Mucosa of stomach (tissue), 1 donor: ENCODE results near the gene SRMS.

Source experiments
- H3K27me3 ChIP-seq: one replicate; pipeline ENCODE4 v1.7.0; 2013; ENCODE audit warnings: mild to moderate bottlenecking, low read length; ENCODE audit not compliant: control insufficient read depth, insufficient read depth
- H3K36me3 ChIP-seq: one replicate; pipeline ENCODE4 v1.7.0; 2013; ENCODE audit warnings: low read length; ENCODE audit not compliant: control insufficient read depth, insufficient read depth
- H3K4me1 ChIP-seq: one replicate; pipeline ENCODE4 v1.7.0; 2013; ENCODE audit warnings: mild to moderate bottlenecking, low read length; ENCODE audit not compliant: control insufficient read depth, insufficient read depth
- H3K4me3 ChIP-seq: one replicate; pipeline ENCODE4 v1.7.0; 2013; ENCODE audit warnings: low read length
- H3K9ac ChIP-seq: one replicate; pipeline ENCODE4 v1.7.0; 2013; ENCODE audit warnings: mild to moderate bottlenecking, low read length, moderate library complexity
- H3K9me3 ChIP-seq: one replicate; pipeline ENCODE4 v1.7.0; 2013; ENCODE audit warnings: mild to moderate bottlenecking, low read length, moderate library complexity; ENCODE audit not compliant: control insufficient read depth
- donor health status: Pancreatic carcinoma.

Gene SRMS

GRCh38 chr20:63587776-63588591 is 40.4 kb upstream of the SRMS start:
- Histone ChIP-seq H3K9me3 (no peaks in the 10 kb centered on the region), H3K36me3 (no peaks in the 10 kb centered on the region), H3K27me3 (no peaks in the 10 kb centered on the region), H3K4me1 (no peaks in the 10 kb centered on the region), H3K4me3 (no peak overlapping the region), H3K9ac (no peak overlapping the region)

GRCh38 chr20:63587256-63587655 is 39.7 kb upstream of the SRMS start:
- no peaks in the 10 kb centered on the region for H3K9me3 ChIP-seq
- H3K4me3 ChIP-seq: no peak overlapping the region
- no peak overlapping the region for H3K9ac ChIP-seq
- H3K4me1 ChIP-seq: no peaks in the 10 kb centered on the region
- H3K36me3 ChIP-seq: no peaks in the 10 kb centered on the region
- no peaks in the 10 kb centered on the region for H3K27me3 ChIP-seq

DNA sequence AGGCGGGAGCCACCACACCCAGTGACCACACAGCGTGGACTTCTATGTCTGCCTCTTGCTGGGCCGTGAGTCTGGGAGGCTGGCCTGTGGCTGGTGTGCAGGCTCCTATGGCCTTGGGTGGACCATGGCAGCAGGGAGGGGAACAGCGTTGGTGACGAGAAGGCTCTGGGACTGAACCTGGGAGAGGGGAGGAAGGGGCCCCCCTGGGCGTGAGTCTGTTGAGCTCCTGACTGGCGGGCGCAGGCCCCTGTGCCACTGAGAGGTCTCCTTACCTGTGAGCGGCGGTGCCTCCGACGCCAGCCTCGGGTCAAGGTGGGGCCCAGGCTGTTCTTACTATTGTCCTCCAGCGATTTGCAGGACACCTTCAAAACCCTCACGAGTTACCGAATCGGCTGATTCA is 39.2 kb upstream of the SRMS start:
- H3K4me3 ChIP-seq: no peak overlapping the region
- H3K4me1 ChIP-seq: no peaks in the 10 kb centered on the region
- no peaks in the 10 kb centered on the region for H3K36me3 ChIP-seq
- no peak overlapping the region for H3K9ac ChIP-seq
- no peaks in the 10 kb centered on the region for H3K27me3 ChIP-seq
- H3K9me3 ChIP-seq: no peaks in the 10 kb centered on the region

GRCh38 chr20:63585616-63586565 is 38.3 kb upstream of the SRMS start:
- Histone ChIP-seq H3K27me3 (no peaks in the 10 kb centered on the region), H3K9ac (no peak overlapping the region), H3K36me3 (no peaks in the 10 kb centered on the region), H3K4me3 (no peak overlapping the region), H3K9me3 (no peaks in the 10 kb centered on the region), H3K4me1 (no peaks in the 10 kb centered on the region)

GRCh38 chr20:63582382-63583063 is 35.0 kb upstream of the SRMS start:
- Histone ChIP-seq H3K4me1 (peaks cover under 1% of the 10 kb centered on the region), H3K9me3 (no peaks in the 10 kb centered on the region), H3K4me3 (no peak overlapping the region), H3K27me3 (peaks cover 11% of the 10 kb centered on the region), H3K36me3 (no peaks in the 10 kb centered on the region), H3K9ac (no peak overlapping the region)

GRCh38 chr20:63580796-63581461 is 33.4 kb upstream of the SRMS start:
- H3K4me1 ChIP-seq: peaks cover 3% of the 10 kb centered on the region
- no peaks in the 10 kb centered on the region for H3K9me3 ChIP-seq
- no peak overlapping the region for H3K4me3 ChIP-seq
- peaks cover 14% of the 10 kb centered on the region for H3K27me3 ChIP-seq
- no peaks in the 10 kb centered on the region for H3K36me3 ChIP-seq
- H3K9ac ChIP-seq: no peak overlapping the region

- Histone ChIP-seq H3K36me3 (no peaks in the 10 kb centered on the region), H3K9me3 (no peaks in the 10 kb centered on the region), H3K9ac (no peak overlapping the region)
Observed at GRCh38 chr20:63579017-63579694, 31.6 kb upstream of the SRMS start.

DNA sequence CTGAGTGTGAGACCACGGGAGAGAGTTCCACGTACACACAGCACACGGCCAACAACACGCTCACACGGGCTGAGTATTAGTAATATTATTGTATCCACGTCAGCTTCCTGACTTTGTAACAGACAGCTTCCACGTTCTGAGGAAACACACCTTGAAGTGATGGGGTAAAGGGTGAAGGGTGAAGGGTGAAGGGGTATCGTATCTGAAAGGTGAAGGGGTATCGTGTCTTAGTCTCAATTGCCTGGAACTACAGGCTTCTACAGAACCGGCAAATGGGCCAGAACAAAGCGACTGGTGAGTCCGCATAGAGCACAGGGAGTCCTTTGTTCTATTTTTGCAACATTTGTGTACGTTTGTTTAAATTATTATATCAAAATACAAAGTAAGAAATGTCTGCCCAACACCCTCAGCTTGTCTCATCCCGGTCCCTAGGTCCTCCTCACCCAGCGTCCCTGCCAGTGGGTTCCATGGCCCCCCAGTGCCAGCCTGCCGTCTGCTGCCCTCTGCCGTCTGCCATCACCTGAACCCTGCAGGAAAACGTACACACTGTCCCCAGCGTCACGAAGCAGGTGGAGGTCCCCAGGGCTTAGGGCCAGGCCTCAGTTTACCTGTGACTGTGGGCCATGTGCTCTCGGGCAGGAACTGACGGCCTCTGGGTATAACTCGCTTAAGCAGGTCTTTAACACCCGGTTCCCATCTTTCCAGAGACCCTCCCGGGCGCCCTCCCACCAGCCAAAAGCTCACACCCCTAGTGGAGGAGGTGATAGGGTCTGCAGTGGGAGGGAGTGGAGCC is 30.9 kb upstream of the SRMS start:
- no peak overlapping the region for H3K4me3 ChIP-seq
- H3K27me3 ChIP-seq: peaks cover 14% of the 10 kb centered on the region
- no peaks in the 10 kb centered on the region for H3K36me3 ChIP-seq
- no peaks in the 10 kb centered on the region for H3K9me3 ChIP-seq
- H3K4me1 ChIP-seq: peaks cover 10% of the 10 kb centered on the region
- no peak overlapping the region for H3K9ac ChIP-seq

More at GRCh38 chr20:63579017-63579694, 31.6 kb upstream of the SRMS start:
- Histone ChIP-seq H3K4me3 (no peak overlapping the region), H3K27me3 (peaks cover 14% of the 10 kb centered on the region), H3K4me1 (peaks cover 9% of the 10 kb centered on the region)

DNA sequence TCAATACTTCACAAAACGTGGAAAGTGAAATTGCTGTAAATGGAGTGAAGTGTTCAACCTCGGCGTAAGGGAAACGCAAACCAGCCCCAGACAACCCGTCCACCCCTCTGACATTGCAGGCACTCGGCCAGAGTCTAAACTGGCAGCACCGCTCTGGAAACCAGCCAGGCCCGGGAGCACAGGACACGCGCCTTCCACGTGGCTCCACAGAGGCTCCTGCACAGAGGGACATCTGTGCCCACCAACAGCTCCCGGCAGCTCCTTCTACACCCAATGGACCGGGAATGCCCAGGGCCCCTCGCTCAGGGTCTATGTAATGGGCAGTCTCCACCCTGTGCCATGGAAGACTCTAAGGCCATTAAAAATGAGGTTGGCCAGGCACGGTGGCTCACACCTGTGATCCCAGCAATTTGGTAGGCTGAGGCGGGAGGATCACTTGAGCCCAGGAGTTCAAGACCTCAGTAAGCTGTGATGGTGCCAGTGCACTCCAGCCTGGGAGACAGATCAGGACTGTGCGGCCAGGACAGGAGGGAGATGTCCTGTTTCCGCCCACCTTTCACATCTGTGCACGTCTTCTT is 29.9 kb upstream of the SRMS start:
- H3K9ac ChIP-seq: no peak overlapping the region
- peaks cover 14% of the 10 kb centered on the region for H3K27me3 ChIP-seq

DNA sequence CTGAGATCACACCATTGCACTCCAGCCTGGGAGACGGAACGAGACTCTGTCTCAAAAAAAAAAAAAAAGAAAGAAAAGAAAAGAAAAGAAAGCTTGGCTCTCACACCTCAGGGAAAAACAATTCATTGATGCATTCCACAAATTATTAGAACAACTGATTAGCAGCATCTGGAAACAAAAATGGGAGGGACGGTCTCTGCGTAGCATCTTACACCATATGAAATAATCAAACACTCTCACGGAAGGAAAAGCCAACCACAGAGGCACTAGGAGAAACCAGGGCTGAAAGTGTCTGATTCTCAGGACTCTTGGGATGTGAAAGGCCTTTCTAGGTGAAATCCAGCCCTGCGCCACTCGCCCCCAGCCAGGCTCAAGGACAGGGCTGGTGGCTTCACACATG is 28.8 kb upstream of the SRMS start:
- no peaks in the 10 kb centered on the region for H3K9me3 ChIP-seq
- peaks cover 4% of the 10 kb centered on the region for H3K36me3 ChIP-seq
- H3K27me3 ChIP-seq: peaks cover 14% of the 10 kb centered on the region
- H3K4me3 ChIP-seq: no peak overlapping the region
- no peak overlapping the region for H3K9ac ChIP-seq
- H3K4me1 ChIP-seq: peaks cover 14% of the 10 kb centered on the region

More for the DNA sequence above, 29.9 kb upstream of the SRMS start:
- no peak overlapping the region for H3K4me3 ChIP-seq
- peaks cover 14% of the 10 kb centered on the region for H3K4me1 ChIP-seq
- no peaks in the 10 kb centered on the region for H3K36me3 ChIP-seq
- no peaks in the 10 kb centered on the region for H3K9me3 ChIP-seq
